CD4-positive, alpha-beta T cell treated with Interleukin-21 for 1 hour (primary cell): ENCODE results near the gene NID1.
"Not testable (repeated sequence)": the region's sequence is repeated elsewhere in the genome, so short reads cannot be mapped to it uniquely, and the experiment has no call there.

Experiments
- DNase-seq: peaks from one replicate; pipeline ENCODE4 v3.0.0-alpha.2; 2020

Gene NID1

DNA sequence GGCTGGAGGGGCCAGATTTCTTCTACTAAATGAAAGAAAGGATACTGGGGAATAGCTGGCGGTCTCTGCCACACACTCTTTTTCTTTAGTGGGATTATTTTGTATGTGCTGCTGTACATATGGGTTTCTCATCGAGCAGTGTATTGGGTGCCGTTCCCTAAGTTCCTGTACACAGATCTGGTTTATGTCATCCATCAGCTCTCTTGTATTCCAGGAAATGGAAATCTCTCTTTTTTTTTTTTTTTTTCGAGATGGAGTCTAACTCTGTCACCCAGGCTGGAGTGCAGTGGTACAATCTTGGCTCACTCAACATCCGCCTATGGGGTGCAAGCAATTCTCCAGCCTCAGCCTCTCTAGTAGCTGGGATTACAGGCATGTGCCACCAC is 27.0 kb upstream of the NID1 start:
- DNase-seq: no peak

- no peak for DNase-seq
Observed at GRCh38 chr1:236090741-236091147, 25.9 kb upstream of the NID1 start.

DNA sequence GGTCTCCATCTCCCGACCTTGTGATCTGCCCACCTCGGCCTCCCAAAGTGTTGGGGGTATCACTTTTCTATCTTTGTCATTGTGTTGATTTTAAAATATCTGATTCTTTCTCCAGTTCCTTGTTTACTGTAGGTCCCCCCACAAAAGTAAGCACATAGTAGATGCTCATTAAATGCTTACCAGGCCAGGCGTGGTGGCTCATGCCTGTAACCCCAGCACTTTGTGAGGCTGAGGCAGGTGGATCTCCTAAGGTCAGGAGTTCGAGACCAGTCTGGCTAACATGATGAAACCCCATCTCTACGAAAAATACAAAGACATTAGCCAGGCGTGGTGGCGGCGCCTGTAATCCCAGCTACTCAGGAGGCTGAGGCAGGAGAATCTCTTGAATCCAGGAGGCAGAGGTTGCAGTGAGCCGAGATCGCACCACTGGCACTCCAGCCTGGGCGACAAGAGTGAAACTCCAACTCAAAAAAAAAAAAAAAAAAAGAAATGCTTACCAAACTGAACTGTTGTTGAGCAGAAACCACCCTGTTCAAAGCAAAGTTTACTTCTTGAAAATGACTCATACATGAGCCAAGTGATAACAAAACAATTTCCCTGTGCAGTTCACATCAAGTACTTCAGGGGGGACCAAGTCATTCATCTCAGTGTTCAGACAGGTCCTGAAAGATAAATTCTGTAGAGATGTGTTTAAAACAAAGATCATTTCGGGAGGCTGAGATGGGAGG is 24.3 kb upstream of the NID1 start:
- DNase-seq: no peak

GRCh38 chr1:236086537-236086936 is 21.6 kb upstream of the NID1 start:
- no peak for DNase-seq

DNA sequence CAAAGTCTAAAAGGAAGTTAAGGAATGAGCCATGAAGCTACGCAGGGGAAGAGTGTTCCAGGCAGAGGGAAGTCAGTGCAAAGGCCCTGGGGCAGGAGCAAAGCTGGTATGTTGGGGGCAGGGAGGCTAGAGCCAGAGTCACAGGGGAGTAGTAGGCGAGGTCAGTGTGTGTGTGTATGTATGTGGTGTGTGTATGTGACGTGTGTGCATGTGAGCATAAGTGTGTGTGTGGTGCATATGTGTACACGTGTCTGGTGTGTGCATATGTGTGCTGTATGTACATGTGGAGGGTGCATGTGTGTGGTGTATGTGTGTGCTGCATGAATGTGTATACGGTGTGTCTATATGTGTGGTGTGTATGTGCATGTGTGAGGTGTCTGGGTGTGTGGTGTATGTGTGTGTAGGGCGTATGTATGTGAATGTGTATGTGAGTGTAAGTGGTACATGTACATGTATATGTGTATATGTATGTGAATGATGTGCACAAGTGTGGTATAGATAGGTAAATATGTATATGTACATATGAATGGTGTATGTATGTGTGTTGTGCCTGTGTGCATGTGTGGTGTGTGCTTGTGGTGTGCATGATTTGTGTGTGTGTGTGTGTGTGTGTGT is 20.8 kb upstream of the NID1 start:
- DNase-seq: no peak

- DNase-seq: no peak
Observed at GRCh38 chr1:236084386-236084730, 19.5 kb upstream of the NID1 start.

DNA sequence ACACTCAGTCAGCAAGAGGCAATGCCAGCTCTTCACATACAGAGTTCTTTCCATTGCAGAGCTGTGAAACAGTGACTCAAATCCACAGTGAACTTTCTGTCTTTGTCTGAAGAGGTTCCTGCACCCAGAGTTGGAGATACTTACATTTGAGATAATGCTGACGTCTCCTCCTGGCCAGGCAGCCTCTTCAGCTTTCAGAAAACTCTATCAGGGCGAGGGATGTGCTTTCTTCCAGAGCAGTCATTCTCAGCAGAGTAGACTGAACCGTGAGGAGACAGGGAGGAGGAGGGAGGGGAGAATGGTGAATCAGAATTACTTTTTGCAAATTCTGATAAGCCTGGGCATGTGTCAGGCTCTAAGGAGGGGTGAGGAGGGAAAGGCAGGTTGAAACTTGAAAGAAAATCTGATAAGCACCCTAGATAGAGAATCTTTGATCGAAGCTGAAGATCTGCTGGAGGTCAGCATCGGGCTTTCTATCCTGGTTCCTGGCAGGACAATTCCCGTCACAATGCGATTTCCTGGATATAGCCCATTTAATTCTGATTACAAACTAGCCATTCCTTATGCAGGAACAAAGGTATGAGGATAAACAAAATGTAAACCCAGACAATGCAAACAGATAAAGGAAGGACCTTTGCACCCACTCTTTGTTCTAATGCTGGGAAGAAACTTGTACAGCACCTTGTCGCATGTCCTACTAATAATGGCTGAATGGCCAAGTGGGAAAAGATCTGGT is 18.9 kb upstream of the NID1 start:
- no peak for DNase-seq

DNA sequence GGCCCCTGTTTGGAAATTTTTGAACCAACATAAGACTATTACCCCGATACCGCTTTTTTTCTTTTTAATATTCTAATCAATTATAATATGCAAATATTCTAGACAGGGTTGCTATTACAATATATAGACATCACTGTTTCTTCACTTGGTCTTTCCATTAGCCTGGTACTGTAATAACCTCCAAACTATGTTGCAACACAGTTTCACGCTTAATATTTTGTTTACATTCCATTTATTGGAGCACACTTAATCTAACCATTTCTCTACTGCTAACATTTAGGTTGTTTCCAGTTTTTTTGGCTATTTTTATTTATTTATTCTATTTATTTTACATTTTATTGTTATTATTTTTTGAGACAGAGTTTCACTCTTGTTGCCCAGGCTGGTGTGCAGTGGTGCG is 17.6 kb upstream of the NID1 start:
- no peak for DNase-seq

DNA sequence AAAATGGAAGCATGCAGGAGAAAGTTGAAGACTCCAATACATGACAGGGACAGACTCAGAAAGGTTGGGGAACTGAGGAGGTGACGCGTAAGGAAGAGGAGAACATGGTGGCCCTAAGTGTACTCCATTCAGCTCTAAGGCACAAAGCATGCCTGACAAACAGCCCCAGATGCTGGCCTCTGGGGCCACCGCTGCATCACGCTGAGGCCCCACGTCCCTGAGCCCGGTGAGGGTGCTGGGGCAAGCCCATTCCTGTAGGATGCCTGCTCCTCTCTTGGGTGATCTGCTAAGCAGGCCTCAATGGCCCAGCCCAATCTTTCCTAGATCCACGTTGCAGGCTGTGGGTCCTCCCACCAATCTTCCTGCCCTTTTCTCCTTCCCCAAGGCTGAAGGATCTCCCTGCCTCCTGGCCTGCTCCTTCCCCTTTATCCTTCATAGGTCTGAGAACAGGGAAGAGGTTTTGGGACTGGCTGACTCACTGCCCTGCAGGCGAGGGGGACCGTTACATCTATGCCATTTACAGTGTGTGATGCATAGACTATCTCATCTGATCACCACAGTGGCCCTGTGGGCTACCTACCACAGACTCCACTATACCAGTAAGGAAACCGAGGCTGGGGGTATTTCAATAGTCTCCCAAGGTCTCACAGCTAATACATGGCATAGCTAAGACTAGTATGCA is 16.8 kb upstream of the NID1 start:
- DNase-seq: no peak

- DNase-seq: no peak
Observed at GRCh38 chr1:236079703-236080102, 14.8 kb upstream of the NID1 start.

DNA sequence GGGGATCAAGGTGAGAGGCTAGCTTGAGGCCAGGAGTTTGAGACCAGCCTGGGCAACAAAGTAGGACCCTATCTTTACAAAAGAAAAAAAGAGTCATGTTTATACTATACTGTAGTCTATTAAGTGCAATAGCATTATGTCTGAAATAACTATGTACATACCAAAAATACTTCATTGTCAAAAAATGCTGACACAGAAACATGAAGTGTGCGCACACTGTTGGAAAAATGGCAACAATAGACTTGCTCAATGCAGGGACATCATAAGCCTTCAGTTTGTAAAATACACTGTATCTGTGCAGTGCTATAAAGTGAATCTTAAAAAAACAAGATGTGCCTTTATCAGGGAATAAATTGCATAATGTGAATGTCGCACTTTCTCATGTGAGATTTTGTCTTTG is 14.1 kb upstream of the NID1 start:
- no peak for DNase-seq

DNA sequence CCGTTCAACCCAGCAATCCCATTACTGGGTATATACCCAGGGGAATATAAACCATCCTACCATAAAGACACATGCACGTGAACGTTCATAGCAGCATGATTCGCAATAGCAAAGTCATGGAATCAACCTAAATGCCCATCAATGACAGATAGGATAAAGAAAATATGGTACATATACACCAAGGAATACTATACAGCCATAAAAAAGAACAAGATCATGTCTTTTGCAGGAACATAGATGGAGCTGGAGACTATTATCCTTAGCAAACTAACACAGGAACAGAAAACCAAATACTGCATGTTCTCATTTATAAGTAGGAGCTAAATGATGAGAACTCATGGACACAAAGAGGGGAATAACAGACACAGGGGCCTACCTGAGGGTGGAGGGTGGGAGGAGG is 13.2 kb upstream of the NID1 start:
- not testable (repeated sequence) for DNase-seq

GRCh38 chr1:236075848-236076247 is 11.0 kb upstream of the NID1 start:
- no peak for DNase-seq

GRCh38 chr1:236073307-236073897 is 8.5 kb upstream of the NID1 start:
- DNase-seq: no peak

GRCh38 chr1:236072001-236072400 is 7.1 kb upstream of the NID1 start:
- no peak for DNase-seq

DNA sequence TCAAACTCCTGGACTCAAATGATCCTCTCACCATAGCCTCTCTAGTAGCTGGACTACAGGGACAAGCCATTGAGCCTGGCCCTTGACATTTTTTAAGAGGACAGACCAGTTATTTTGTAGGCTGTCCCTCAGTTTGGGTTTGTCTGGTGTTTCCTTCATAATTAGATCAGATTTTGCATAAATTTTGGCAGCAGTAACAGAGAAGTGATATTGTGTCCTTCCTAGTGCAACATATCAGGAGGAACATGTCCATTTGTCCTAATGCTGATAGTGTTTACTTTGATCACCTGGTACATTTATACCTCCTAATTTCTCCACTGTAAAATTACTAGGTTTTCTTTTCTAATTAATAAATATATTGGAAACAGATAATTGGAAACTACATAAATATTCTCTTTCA is 5.9 kb upstream of the NID1 start:
- no peak for DNase-seq

DNA sequence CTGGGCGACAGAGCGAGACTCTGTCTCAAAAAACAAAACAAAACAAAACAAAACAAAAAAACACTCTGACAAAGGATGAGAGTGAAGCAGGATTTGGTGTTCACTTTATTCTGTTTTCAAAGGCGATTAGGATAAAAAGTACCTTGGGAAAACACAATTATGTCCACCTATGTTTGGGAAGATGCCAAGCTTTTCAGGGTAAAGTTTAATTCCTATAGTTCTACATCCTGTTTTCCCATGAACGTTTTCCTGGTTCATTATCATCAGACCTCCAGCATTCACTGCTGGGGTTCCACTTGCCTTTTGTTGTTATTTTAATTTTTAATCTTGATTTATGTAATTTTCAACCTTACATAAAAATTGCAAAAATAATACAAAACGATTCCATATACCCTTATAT is 4.9 kb upstream of the NID1 start:
- DNase-seq: no peak

DNA sequence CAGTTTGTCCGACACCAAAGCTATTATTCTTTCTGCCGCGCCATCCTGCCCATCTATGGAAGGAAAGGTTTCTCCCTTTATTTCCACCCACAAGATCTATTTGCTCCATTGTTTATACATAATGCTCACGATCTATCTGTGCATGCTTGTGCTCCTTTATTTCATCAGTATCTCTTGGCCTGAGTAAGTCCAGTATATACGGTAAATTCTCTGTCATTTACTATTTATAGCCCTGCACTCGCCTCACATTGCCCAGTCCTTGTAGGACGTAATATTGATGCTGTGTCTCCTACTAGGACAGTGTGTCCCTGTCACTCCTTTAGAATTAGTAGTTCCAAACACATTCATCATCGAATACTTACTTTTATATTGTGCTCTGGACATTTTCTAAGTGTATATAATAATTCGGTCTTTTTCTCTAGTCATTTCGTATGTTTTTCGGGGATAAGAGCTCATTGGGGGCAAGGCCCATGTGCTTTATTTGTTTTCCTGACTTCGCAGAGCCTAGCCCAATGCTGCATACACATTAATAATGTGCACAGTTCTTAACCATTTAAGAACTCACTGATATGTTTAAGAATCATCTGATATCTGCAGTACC is 3.1 kb upstream of the NID1 start:
- no peak for DNase-seq

- DNase-seq: peak; percentile 72
Observed at GRCh38 chr1:236066828-236067386, 2.0 kb upstream of the NID1 start.

- DNase-seq: no peak
Observed at GRCh38 chr1:236066054-236066453, 1.2 kb upstream of the NID1 start.

DNA sequence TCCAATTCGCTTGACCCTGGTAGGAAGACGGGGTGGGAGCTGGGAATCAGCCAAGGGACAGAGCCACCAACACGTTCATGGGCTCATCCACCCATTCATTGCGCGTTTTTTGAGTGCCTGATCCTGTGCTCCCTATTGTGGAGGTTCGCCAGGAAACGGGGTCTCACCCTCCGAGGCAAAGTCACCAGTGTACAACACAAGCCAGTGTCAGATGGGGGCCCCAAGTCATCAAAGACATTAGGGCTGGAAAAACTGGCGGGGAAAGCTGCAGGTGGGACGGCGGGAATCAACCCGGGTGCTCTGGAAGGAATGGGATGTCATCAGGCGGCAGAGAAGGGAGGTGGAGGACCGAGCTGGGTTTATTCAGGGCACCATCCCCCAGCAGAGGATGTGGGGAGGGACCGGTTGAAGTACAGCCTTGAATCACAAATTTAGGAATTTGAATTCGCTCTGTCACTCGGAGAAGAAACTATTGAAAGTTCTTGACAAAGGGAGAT is 667 bp upstream of the NID1 start:
- no peak for DNase-seq

DNA sequence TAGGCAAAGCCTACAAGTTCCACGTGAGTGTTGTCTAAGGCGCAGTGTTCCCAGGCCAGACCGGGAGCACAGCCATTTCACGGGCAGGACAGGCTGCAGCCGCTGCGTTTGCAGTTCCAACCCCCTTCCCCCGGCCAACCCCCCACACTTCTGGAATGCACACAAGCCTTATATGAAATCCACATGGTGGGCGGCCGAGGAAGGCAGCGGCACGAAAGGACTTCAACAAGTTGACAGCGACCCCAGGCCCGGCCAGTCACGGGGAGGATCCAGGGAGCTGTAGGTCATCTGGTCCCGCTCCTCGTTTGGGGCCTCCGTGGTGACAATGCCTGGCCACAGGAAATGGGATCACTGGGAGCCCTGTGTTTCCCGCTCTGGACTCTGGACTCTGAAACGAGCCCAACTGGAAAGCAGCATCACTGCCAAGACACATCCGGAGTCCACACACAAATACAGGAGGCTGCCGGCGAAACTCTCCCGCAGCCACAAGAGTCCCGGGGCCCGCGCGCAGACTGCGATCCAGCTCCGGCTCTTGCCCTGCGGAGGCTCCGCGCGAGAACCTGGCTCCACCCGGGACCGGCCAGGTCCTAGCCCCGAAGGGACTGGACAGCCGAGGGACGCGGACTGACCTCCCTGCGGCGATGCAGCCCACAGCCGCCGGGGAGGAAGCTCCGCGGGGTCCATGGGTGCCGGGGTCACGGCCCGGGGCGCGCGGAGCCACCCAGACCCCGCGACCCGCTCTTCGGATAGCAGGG is 794 bp downstream of the NID1 start:
- peak; percentile 11 for DNase-seq
